D721Med (cell line): ENCODE data around the gene EML6.
A peak's percentile ranks its signal among the peaks of the same experiment; 100 is the strongest.

Experiments
- DNase-seq: peaks from one replicate; pipeline ENCODE4 v3.0.0; 2011; ENCODE audit warnings: low spot score; ENCODE audit not compliant: insufficient read length
- FAIRE-seq: peaks from 2 replicates; lab custom pipeline; 2011; peaks lifted over from hg19 to GRCh38; lab: Jason Lieb, UNC
- CTCF ChIP-seq: IDR thresholded peaks from 2 replicates; pipeline ENCODE4 v1.5.1; 2012; ENCODE audit warnings: mild to moderate bottlenecking, control low read depth; ENCODE audit not compliant: insufficient read depth; ENCODE audit errors: missing control alignments

The EML6 gene

GRCh38 chr2:54763636-54764291, 40.3 kb downstream of the EML6 start:
- FAIRE-seq (no peak), DNase-seq (no peak)
- TF ChIP-seq CTCF = peak; percentile 31

GRCh38 chr2:54767921-54768320, 44.5 kb downstream of the EML6 start:
- no peak for TF ChIP-seq CTCF
- FAIRE-seq (no peak), DNase-seq (no peak)

- no peak for FAIRE-seq
- no peak for TF ChIP-seq CTCF
- DNase-seq = no peak
Observed at GRCh38 chr2:54768772-54769428, 45.4 kb downstream of the EML6 start.

GRCh38 chr2:54770211-54770610, 46.7 kb downstream of the EML6 start:
- FAIRE-seq = no peak
- TF ChIP-seq CTCF = no peak

GRCh38 chr2:54770676-54771075, 47.2 kb downstream of the EML6 start:
- no peak for TF ChIP-seq CTCF
- no peak for DNase-seq
- FAIRE-seq = no peak

More at GRCh38 chr2:54770211-54770610, 46.7 kb downstream of the EML6 start:
- DNase-seq = no peak

- no peak for FAIRE-seq
- no peak for TF ChIP-seq CTCF
- no peak for DNase-seq
Observed at GRCh38 chr2:54771166-54771885, 47.9 kb downstream of the EML6 start.
